Retinal pigment epithelial cell (primary cell): ENCODE results near the gene L1CAM.

Source experiments
- DNase-seq: peaks from one replicate; pipeline ENCODE4 v3.0.0-alpha.2; 2010; ENCODE audit warnings: low read depth
- H3K4me3 ChIP-seq: 2 replicates; pipeline ENCODE4 v1.5.1; 2011; ENCODE audit warnings: mild to moderate bottlenecking, low read length, control low read depth, moderate library complexity
- TF ChIP-seq, protein P1 (sequence below): conservative IDR thresholded peaks from 2 replicates; pipeline ENCODE4 v1.5.1; 2011; ENCODE audit warnings: low read depth, low read length, control low read depth, inconsistent platforms

The L1CAM gene

GRCh38 chrX:153903238-153903980 lies 17.4 kb upstream of the L1CAM start:
- DNase-seq = no peak
- H3K4me3 ChIP-seq = no peak overlapping the region
- TF ChIP-seq, protein P1, sequence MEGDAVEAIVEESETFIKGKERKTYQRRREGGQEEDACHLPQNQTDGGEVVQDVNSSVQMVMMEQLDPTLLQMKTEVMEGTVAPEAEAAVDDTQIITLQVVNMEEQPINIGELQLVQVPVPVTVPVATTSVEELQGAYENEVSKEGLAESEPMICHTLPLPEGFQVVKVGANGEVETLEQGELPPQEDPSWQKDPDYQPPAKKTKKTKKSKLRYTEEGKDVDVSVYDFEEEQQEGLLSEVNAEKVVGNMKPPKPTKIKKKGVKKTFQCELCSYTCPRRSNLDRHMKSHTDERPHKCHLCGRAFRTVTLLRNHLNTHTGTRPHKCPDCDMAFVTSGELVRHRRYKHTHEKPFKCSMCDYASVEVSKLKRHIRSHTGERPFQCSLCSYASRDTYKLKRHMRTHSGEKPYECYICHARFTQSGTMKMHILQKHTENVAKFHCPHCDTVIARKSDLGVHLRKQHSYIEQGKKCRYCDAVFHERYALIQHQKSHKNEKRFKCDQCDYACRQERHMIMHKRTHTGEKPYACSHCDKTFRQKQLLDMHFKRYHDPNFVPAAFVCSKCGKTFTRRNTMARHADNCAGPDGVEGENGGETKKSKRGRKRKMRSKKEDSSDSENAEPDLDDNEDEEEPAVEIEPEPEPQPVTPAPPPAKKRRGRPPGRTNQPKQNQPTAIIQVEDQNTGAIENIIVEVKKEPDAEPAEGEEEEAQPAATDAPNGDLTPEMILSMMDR = no peak

GRCh38 chrX:153902385-153902784 lies 16.4 kb upstream of the L1CAM start:
- no peak overlapping the region for H3K4me3 ChIP-seq
- TF ChIP-seq, protein P1 = no peak
- DNase-seq = no peak

DNA sequence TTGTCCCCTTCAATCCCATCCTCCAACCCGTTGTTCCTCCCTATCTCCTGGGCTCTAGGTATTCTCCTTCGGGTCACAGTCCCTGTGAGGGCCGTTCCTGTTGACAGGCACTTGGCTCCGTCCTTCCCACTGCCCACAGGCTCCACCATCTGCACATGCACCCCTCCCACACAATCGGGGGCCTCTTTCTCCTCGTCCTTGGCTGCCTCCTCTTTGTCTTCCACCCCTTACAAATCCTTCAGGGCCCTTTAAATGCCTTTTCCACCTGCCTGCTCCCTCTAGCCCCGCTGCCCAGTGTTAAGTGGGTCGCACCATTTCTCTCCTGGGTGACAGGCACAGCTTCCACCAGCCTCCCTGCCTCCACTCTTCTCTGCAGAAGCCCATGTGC lies 15.8 kb upstream of the L1CAM start:
- TF ChIP-seq, protein P1 = no peak
- DNase-seq = no peak
- no peak overlapping the region for H3K4me3 ChIP-seq

GRCh38 chrX:153900831-153901752 lies 15.1 kb upstream of the L1CAM start:
- no peak for DNase-seq
- H3K4me3 ChIP-seq = no peak overlapping the region
- TF ChIP-seq, protein P1 = no peak

DNA sequence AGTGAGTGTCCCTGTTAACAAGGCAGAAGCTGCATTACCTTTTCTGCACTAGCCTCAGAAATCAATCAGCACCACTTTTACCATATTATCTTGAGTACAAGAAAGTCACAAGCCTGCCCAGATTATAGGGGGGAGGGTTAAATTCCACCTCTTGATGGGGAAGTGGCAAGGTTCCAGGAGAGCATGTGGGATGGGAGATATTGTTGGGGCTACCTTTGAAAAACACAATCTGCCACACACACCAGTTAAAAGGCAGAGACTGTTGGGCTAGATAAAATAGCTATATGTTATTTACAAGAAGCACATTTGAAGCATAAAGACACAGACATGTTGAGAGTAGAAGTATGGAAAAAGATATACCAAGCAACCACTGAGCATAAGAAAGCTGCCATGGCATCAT lies 11.9 kb upstream of the L1CAM start:
- DNase-seq = no peak
- no peak overlapping the region for H3K4me3 ChIP-seq
- TF ChIP-seq, protein P1 = no peak

DNA sequence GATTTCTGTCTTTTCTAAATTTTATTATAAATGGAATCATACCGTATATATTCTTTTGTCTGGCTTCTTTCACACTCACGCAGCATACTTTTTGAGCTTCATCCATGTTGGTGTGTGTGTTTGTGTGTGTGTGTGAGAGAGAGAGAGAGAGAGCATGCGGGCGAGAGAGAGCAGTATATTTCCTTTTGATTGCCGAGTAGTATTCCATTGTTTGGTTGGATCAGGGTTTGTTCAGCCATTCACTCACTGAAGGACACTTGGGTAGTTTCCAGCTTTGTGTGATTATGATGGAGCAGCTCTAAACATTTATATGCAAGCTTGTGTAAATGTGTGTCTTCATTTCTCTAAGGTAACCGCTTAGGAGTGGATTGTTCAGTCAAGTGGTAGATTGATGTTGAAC lies 3.1 kb upstream of the L1CAM start:
- TF ChIP-seq, protein P1 = no peak
- H3K4me3 ChIP-seq = no peak overlapping the region
- no peak for DNase-seq
